Lower lobe of right lung (tissue), 2 donors: ENCODE measurements around the gene GNAT3. TPM values are rescaled to one million over a fixed set of nuclear protein-coding genes. Genes with fewer than 3 reads are reported as not detected.

Experiments used
- ATAC-seq, 2 donors: fragments of 200-7000 bp; cut with Tn5 transposase; one replicate each; pipeline ENCODE4 v1.9.1; 2020 to 2022; ENCODE audit warnings: mild to moderate bottlenecking in 2 of 2, moderate library complexity in 2 of 2
- DNase-seq: peaks from one replicate; pipeline ENCODE4 v3.0.0-alpha.2; 2020
- H3K27ac ChIP-seq: fragments of 200-600 bp; one replicate; pipeline ENCODE4 v1.8.0; 2022
- H3K27me3 ChIP-seq: fragments of 200-600 bp; one replicate; pipeline ENCODE4 v1.8.0; 2022; ENCODE audit warnings: low read depth
- H3K36me3 ChIP-seq: fragments of 200-600 bp; one replicate; pipeline ENCODE4 v1.8.0; 2022; ENCODE audit warnings: mild to moderate bottlenecking
- H3K4me1 ChIP-seq: fragments of 200-600 bp; one replicate; pipeline ENCODE4 v1.8.0; 2022
- H3K4me3 ChIP-seq: fragments of 200-600 bp; one replicate; pipeline ENCODE4 v1.8.0; 2022; ENCODE audit warnings: mild to moderate bottlenecking
- H3K9me3 ChIP-seq: fragments of 200-600 bp; one replicate; pipeline ENCODE4 v1.8.0; 2022
- intact Hi-C: fragments of 100-400 bp; cut with DNase I; formaldehyde crosslinking; loops from one replicate; pipeline ENCODE4 v1.11.0; 2022
- total RNA-seq: library from RNA; stranded (reverse); fragmentation: NEBNext Ultra II Directional; extraction: Animal tissue kit (Norgen Biotek cat#: 25700); gene quantifications from one replicate; pipeline ENCODE4 v1.2.1, GENCODE V29; 2021
- TF ChIP-seq, protein P1 (sequence below): fragments of 200-600 bp; IDR thresholded peaks from one replicate; pipeline ENCODE4 v1.8.0; 2022; ENCODE audit warnings: antibody characterized with exemption, mild to moderate bottlenecking
- donor health status: DM: no; HTN: yes; CAD: no; lungs with severe emphysema.

Gene GNAT3
- total RNA-seq, 1 donor from 2014 or later: not detected

DNA sequence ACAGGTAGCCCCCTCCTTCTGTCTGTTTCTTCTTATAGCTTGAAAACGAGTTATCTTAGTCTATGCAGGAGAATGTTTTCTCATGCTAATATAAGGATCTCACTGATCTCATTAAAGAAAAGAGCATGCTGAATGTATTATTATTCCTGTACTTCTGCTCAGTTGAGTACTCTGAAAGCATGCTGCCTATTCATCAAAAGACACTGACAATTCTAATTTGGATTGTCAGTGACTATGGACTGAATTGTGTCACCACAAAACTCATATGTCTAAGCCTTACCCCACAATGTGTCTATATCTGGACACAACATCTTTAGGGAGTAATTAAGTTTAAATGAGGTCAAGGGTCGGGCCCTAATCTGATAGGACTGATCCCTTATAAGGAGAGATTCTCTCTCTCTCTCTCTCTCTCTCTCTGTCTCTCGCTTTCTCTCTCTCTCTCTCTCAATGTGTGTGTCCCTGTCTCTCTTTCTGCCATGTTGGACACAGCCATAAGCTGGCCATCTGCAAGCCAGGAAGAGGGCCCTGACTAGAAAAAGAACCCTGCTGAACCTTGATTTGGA lies 98.4 kb downstream of the GNAT3 start:
- intact Hi-C loops: no loop called here
- Histone ChIP-seq H3K4me1 (no peaks in the 10 kb centered on the region), H3K9me3 (no peaks in the 10 kb centered on the region), H3K4me3 (no peak overlapping the region), H3K36me3 (no peaks in the 10 kb centered on the region), H3K27me3 (no peaks in the 10 kb centered on the region), H3K27ac (no peak overlapping the region)
- no peak for DNase-seq
- TF ChIP-seq, protein P1, sequence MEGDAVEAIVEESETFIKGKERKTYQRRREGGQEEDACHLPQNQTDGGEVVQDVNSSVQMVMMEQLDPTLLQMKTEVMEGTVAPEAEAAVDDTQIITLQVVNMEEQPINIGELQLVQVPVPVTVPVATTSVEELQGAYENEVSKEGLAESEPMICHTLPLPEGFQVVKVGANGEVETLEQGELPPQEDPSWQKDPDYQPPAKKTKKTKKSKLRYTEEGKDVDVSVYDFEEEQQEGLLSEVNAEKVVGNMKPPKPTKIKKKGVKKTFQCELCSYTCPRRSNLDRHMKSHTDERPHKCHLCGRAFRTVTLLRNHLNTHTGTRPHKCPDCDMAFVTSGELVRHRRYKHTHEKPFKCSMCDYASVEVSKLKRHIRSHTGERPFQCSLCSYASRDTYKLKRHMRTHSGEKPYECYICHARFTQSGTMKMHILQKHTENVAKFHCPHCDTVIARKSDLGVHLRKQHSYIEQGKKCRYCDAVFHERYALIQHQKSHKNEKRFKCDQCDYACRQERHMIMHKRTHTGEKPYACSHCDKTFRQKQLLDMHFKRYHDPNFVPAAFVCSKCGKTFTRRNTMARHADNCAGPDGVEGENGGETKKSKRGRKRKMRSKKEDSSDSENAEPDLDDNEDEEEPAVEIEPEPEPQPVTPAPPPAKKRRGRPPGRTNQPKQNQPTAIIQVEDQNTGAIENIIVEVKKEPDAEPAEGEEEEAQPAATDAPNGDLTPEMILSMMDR: no peak
- no peak for ATAC-seq

GRCh38 chr7:80412842-80413241 lies 99.0 kb downstream of the GNAT3 start:
- H3K4me1 ChIP-seq: no peaks in the 10 kb centered on the region
- no peak overlapping the region for H3K27ac ChIP-seq
- H3K4me3 ChIP-seq: no peak overlapping the region
- no peak for ATAC-seq
- H3K27me3 ChIP-seq: no peaks in the 10 kb centered on the region
- intact Hi-C loops: no loop called here
- H3K36me3 ChIP-seq: no peaks in the 10 kb centered on the region
- TF ChIP-seq, protein P1: no peak
- no peaks in the 10 kb centered on the region for H3K9me3 ChIP-seq
- DNase-seq: no peak

GRCh38 chr7:80411621-80412020 lies 100.2 kb downstream of the GNAT3 start:
- no peaks in the 10 kb centered on the region for H3K36me3 ChIP-seq
- H3K4me3 ChIP-seq: no peak overlapping the region
- no peaks in the 10 kb centered on the region for H3K9me3 ChIP-seq
- no peak overlapping the region for H3K27ac ChIP-seq
- TF ChIP-seq, protein P1: no peak
- no peaks in the 10 kb centered on the region for H3K27me3 ChIP-seq
- DNase-seq (no peak), ATAC-seq (no peak)
- intact Hi-C loops: no loop called here
- H3K4me1 ChIP-seq: no peaks in the 10 kb centered on the region

DNA sequence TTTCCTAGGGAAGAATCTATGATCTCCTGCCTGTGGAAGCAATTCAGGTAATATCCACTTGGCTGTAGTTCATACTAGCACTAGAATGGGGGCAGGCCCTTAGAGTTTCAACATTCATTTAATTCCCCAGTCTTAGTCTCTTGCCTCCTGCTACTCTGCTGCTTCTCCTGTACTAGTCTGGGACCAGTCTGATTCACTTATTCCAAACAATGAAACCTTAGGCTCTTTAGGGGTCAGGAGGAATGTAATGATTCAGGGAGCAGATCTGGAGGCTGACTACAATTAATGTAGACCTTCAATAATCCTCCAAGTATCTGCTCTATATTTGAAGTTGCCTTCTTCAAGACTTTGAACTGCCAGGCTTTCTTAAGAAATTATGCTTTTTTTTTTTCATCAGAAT lies 101.8 kb downstream of the GNAT3 start:
- H3K27me3 ChIP-seq: no peaks in the 10 kb centered on the region
- TF ChIP-seq, protein P1: no peak
- no peak overlapping the region for H3K4me3 ChIP-seq
- no peaks in the 10 kb centered on the region for H3K4me1 ChIP-seq
- intact Hi-C loops: no loop called here
- H3K9me3 ChIP-seq: no peaks in the 10 kb centered on the region
- ATAC-seq (no peak), DNase-seq (no peak)
- no peak overlapping the region for H3K27ac ChIP-seq
- H3K36me3 ChIP-seq: no peaks in the 10 kb centered on the region

Other genes with a start within 250 kb of the GNAT3 start
- 141 TPM for gene CD36, start 126.6 kb upstream of the GNAT3 start, total RNA-seq